Skin epidermis (tissue), 12 donors: ENCODE results near the gene IQCE.

Source experiments
- H3K27ac ChIP-seq, 21 experiments: fragments of 200-600 bp; sonication (generic) in 11 of 21; one replicate each; pipeline ENCODE4 v1.5.0; 2020; ENCODE audit warnings: mild to moderate bottlenecking in 3 of 21, inconsistent platforms in 2 of 21, moderate library complexity in 2 of 21
- H3K4me3 ChIP-seq, 7 experiments: fragments of 200-600 bp; sonication (generic) in 2 of 7; one replicate each; pipeline ENCODE4 v1.5.0; 2020; ENCODE audit warnings: inconsistent platforms in 2 of 7, mild to moderate bottlenecking in 2 of 7, moderate library complexity in 1 of 7

The IQCE gene

GRCh38 chr7:2558629-2559282, at the start of gene IQCE:
TSS of gene IQCE (plus strand) at chr7:2558979. CDS start at chr7:2559182, 203 bp downstream.
- peak within 1 kb of the TSS in 20 of 21 experiments; percentile 38 to 84 (median 72) for H3K27ac ChIP-seq
- peak within 1 kb of the TSS; percentile 43 to 98 (median 81) for H3K4me3 ChIP-seq

GRCh38 chr7:2509298-2509906, 49.4 kb upstream of the IQCE start:
- H3K4me3 ChIP-seq, result no peak overlapping the region

DNA sequence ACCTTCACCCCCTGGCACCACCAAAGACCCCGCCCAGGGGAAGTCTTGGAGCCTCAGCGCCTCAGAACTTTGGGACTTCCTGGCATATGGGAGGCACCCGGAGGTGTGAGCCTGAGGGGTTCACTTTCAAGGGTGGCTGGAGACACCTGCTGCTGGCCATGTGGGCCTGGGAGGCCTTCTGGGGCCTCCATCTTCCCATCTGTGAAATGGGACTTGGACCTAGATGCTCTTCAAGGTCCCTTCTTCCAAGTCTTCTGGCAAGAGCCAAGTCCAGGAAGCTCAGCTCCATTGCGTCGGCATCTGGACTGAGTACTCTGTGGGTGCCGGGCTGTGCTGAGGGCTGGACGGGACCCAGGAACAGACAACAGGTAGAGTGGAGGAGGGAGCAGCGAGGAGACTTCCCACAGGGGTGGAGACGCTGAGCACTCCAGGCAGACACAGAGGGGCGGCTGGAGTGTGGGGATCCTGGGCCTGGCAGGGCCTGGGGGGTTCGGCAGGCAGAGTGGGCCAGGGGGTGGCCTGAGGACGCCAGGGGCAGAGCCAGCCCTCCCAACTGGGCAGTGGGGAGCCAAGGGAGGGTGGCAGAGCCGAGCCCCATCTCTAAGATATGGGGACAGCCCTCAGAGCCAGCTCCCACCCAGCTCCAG, 48.5 kb upstream of the IQCE start:
- Histone ChIP-seq H3K4me3 (no peak overlapping the region), H3K27ac (peak overlapping the region in 19 of 21 experiments; percentile 21 to 98 (median 84))

More at GRCh38 chr7:2509298-2509906, 49.4 kb upstream of the IQCE start:
- H3K27ac ChIP-seq, result peak overlapping the region in 16 of 21 experiments; percentile 17 to 98 (median 67)

DNA sequence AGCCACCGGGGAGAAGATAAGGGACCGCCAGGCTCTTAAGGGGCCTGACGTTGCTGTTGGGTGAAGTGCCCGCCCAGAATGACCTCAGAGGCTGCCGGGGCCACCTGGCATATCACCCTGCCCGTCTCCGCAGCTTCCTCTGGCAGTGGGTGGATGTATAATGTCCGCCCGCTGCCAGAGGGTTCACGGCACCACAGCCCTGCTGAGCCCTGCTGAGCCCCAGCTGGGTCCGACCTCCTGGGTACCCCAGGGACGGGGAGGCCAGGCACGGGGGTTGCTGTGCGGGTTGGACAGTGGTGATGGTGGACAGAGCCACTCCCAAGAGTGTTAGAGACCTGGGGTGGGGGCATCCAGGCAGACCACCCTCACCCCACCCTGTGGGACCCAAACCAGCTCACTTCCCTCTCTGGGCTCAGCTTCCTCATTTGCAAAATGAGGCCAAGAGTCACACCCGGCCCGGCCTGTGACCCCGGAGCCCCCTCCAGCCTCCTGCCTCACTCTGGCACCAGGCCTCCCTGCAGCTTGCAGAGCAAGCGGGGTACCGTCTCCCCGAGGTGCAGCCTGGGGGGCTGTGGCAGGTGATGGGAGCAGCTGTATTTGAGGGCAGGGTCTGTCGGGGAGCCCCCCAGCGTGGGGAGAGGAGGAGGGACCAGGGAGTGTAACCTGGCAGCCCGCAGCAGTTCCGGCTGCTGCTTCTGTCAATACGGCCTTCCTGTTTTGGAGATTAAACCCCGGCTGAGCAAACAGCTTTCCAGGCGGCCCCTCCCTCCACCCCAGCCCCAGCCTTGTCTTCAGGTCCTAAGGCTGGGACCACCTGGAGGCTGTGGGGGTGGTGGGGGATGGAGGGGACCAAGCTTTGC, 47.6 kb upstream of the IQCE start:
- Histone ChIP-seq H3K27ac (peak overlapping the region in 20 of 21 experiments; percentile 29 to 98 (median 83)), H3K4me3 (peak overlapping the region in 1 of 7 experiments; percentile 11)

GRCh38 chr7:2511769-2512168, 47.0 kb upstream of the IQCE start:
- H3K27ac ChIP-seq, result peak overlapping the region in 20 of 21 experiments; percentile 29 to 98 (median 83)
- no peak overlapping the region for H3K4me3 ChIP-seq

DNA sequence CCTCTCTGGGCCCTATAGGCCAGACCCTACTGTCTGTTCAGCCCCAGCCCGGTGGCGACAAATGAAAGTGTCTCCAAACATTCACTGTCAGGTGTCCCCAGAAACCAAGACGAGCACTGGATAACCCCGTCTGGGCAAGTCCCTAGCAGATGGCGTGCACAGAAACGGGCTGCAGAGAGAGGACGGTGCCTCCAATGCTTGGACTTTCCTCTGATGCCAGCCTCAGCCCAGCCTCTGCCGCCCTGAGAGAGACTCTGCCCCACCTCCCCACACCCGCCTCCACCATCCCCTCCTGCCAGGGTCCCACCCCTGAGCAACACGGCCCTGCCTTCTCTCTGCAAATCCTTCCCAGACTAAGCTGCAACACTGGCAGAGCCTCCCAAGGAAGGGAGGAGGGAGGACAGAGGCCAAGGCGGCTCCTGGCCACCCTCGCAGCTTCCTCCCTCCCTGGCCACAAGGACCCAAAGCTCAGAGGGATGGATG, 46.6 kb upstream of the IQCE start:
- H3K27ac ChIP-seq, result peak overlapping the region in 18 of 21 experiments; percentile 29 to 98 (median 84)

GRCh38 chr7:2512713-2513112, 46.1 kb upstream of the IQCE start:
- peak overlapping the region in 11 of 21 experiments; percentile 80 to 98 (median 91) for H3K27ac ChIP-seq
- H3K4me3 ChIP-seq, result no peak overlapping the region

More for the DNA sequence above, 46.6 kb upstream of the IQCE start:
- no peak overlapping the region for H3K4me3 ChIP-seq

- Histone ChIP-seq H3K27ac (peak overlapping the region in 2 of 21 experiments; percentile 55 to 91), H3K4me3 (no peak overlapping the region)
Measured at GRCh38 chr7:2513702-2514101, 45.1 kb upstream of the IQCE start.

- Histone ChIP-seq H3K27ac (no peak overlapping the region), H3K4me3 (no peak overlapping the region)
Measured at GRCh38 chr7:2514473-2515423, 44.0 kb upstream of the IQCE start.

DNA sequence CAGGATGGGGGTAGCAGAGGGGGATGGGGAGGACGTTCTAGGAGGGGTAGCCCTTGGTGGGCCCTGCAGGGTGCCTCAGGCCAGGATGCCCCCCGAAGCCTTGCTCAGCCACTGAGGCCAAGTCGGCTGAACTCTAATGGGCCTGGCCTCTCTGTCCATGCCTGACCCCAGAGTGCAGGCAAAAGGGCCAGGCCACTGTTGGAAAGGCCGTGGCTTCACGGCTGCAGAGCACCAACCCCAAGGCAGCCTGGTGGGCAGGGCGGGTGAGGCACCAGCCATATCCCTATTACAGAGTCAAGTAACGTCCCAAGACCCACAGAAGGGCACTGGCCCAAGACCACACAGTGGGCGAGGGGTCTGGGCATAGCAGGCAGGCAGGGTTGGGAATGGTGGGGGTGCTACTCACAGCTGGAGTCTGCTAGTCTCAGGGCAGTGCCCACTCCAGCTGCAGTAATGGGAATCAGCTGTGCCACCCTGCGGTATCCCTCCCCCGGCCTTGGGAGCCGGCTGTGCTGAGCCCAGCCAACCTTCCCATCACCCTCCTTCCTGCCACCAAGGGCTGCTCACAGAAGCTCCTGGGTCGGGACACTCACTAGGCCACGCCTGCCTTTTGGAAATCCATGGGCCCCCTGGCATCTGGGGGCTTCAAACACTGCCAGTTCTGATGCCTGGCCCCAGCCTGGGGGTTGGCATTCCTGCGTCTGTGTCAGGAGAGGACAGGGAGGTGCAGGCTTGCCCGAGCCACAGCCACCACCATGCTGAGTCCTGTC, 43.2 kb upstream of the IQCE start:
- peak overlapping the region in 9 of 21 experiments; percentile 3 to 77 (median 50) for H3K27ac ChIP-seq

GRCh38 chr7:2516194-2516555, 42.6 kb upstream of the IQCE start:
- H3K4me3 ChIP-seq, result no peak overlapping the region
- peak overlapping the region in 12 of 21 experiments; percentile 3 to 77 (median 54) for H3K27ac ChIP-seq

More for the DNA sequence above, 43.2 kb upstream of the IQCE start:
- no peak overlapping the region for H3K4me3 ChIP-seq

DNA sequence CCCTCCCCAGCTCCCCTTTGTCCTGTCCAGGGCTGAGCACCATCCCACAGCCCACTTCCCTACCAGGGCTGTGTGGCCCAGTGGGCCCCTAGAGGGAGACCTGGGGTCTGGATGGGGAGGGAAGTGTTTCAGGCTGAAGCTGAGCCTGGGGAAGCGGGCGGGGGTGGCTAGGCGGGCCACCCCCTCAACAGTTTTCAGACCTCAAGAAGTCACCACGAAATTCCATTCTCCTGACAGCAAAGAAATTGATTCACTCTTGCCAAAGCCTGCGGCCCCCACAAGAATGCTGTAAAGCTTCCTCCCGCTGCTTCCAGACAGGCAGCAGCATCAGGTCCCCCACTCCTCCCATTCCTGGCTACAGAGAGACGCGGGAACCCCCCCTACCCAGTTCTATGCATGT, 41.8 kb upstream of the IQCE start:
- Histone ChIP-seq H3K4me3 (no peak overlapping the region), H3K27ac (peak overlapping the region in 12 of 21 experiments; percentile 16 to 77 (median 54))

DNA sequence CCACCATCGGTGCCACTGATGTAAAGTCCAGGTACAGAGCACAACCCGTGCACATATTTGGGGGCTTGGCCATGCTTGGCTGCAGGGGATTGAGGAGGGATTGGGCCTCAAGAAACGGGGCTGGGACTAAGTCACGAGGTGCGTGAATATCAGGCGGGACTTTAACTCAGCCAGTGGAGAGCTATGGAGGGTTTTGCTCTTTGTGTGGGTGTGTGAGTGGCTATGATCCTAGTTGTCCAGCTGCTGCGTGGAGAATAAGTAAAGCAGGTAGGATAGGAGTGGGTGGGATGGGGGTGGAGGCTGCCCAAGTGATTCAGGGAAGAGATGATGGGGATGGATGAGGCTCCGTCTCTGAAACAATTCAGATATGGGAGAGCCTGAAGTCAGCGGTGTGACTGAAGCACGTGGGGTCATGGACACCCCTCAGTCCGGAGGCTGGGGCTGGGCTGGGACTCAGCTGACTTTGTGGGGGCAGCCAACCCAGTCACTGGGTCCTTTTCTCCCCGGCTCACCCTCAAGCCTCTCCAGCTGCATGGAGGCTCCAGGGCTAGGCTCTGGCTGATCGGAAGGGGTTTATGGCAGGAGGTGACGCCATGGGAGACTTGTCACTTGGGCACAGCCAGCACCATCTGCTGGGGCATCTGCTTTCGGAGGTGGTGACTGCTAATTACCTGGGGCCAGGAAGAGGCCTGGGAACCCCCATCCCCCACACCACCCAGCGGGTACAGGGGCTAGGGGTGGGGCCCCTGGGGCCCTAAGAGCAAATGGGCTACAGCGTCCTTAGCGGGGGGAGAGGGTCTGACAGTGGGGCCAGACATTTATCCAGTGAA, 40.9 kb upstream of the IQCE start:
- Histone ChIP-seq H3K4me3 (no peak overlapping the region), H3K27ac (peak overlapping the region in 10 of 21 experiments; percentile 1 to 86 (median 62))

GRCh38 chr7:2518737-2519118, 40.1 kb upstream of the IQCE start:
- peak overlapping the region in 19 of 21 experiments; percentile 1 to 86 (median 56) for H3K27ac ChIP-seq
- peak overlapping the region; percentile 37 to 83 (median 62) for H3K4me3 ChIP-seq

DNA sequence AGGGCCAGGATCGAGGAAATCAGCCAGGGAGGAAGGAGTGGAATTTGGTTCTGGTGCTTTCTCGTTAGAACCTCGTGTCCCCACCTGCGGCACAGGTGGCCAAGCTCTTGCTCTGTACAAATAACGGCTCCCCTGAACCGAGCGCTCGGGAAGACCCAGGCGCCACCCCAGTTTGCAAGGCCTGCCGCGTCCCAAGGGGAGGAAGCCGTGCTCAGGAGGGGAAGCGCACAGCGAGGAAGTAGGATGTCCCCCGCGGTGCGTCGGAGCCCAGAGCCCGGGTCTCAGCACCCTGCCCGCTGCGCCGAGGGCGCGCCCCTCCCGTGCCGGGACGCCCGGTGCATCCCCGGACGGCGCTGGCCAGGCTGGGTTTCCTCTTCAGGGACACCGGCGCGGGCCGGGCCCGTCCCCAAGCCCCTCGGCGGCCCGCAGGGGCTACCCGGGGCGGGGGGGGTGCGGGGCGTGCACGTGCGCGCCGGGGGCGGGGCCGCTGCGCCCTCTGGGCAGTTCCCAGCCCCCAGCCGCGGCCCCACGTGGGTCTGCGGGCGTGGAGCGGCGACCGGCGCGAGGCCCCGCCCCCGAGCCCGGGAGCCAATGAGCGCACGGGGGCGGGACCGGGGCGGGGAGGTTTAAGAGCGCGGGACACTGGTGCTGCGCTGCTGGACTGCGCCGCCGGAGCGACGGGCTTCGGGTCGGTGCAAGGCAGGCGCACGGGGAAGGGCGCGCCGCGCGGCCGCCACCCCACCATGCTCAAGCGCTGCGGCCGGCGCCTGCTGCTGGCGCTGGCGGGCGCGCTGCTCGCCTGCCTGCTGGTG, 39.5 kb upstream of the IQCE start, which contains the start of gene LFNG:
Gene LFNG (plus strand): TSS at position 656 of the 812 bp plus-strand sequence. CDS start 88 bp downstream, at position 744.
- peak within 1 kb of the TSS in 20 of 21 experiments; percentile 25 to 94 (median 75) for H3K27ac ChIP-seq
- peak within 1 kb of the TSS; percentile 40 to 83 (median 62) for H3K4me3 ChIP-seq
